HCT116 (cell line): Measurements from ENCODE around the gene CDNF.

Source experiments
- CTCF ChIP-seq, 3 experiments: fragments of 200-600 bp in 1 of 3; sonication (generic) in 1 of 3; IDR thresholded peaks in 2 of 3; conservative IDR thresholded peaks in 1 of 3; 2 replicates each; pipeline ENCODE4 v1.5.1; 2012 to 2017; ENCODE audit warnings: low read depth in 2 of 3, low read length in 2 of 3, antibody characterized with exemption in 1 of 3, borderline replicate concordance in 1 of 3, control low read depth in 1 of 3, mild to moderate bottlenecking in 1 of 3, mixed read lengths in 1 of 3, mixed run types in 1 of 3, moderate library complexity in 1 of 3; ENCODE audit not compliant: insufficient read depth in 1 of 3
- EZH2 ChIP-seq: fragments of 200-600 bp; sonication (generic); IDR thresholded peaks from 2 replicates; pipeline ENCODE4 v1.6.1; 2017; ENCODE audit warnings: antibody characterized with exemption, mixed run types
- JUND ChIP-seq: IDR thresholded peaks from 2 replicates; pipeline ENCODE4 v1.6.1; 2012
- POLR2A ChIP-seq: IDR thresholded peaks from 2 replicates; pipeline ENCODE4 v1.7.0; 2011; ENCODE audit warnings: borderline replicate concordance; ENCODE audit not compliant: insufficient read depth, insufficient read length; ENCODE audit errors: extremely low read depth
- POLR2AphosphoS5 ChIP-seq: IDR thresholded peaks from 2 replicates; pipeline ENCODE4 v1.6.1; 2011; ENCODE audit warnings: mild to moderate bottlenecking, low read depth, low read length, moderate library complexity
- RAD21 ChIP-seq: IDR thresholded peaks from 2 replicates; pipeline ENCODE4 v1.6.1; 2012; ENCODE audit warnings: low read depth, mild to moderate bottlenecking
- TCF7L2 ChIP-seq: IDR thresholded peaks from 2 replicates; pipeline ENCODE4 v1.7.0; 2011; ENCODE audit warnings: borderline replicate concordance, inconsistent platforms; ENCODE audit not compliant: insufficient read depth, insufficient read length; ENCODE audit errors: extremely low read depth
- TF ChIP-seq, protein P1 (sequence below): IDR thresholded peaks from 2 replicates; pipeline ENCODE4 v1.6.1; 2011; ENCODE audit warnings: mild to moderate bottlenecking, low read length, moderate library complexity; ENCODE audit not compliant: insufficient replicate concordance; ENCODE audit errors: extremely low read depth
- TF ChIP-seq, protein P2 (sequence below): IDR thresholded peaks from 2 replicates; pipeline ENCODE4 v1.6.1; 2012
- TF ChIP-seq, protein P3 (sequence below): IDR thresholded peaks from 2 replicates; pipeline ENCODE4 v1.6.1; 2012; ENCODE audit warnings: low read depth

DNA sequence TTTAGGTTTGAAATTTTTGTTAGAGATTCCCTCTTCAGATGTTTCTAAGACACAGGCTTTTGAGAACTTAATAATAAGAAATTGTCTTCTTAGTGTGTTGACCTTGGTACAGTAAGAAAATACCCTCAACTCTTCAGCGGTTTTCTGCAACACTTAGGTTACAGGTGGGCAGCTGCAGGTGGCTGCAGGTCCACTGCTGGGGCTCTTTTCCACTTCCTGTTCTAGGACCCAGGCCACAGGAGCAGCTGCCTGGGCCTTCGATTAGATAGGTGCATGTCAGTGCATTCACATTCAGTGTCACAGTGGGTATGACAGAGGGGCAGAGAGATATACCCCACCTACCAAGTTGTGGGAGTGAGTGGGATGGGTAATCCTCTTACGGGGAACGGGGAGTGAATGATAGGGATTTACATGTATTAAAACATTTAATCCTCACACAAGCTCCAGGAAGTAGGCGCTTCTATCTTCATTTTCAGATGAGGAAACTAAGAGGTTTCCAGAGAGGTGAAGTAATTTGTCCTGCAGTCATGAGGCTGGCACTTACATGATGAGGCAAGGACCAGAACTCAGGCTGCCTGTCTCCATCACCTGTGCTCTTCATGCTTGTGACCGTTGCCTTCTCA is 20.6 kb upstream of the CDNF start:
- TF ChIP-seq POLR2A (no peak), CTCF (IDR thresholded peaks at IDR 0.05 in 2 of 3, conservative IDR thresholded peaks at IDR 0.05 in 1 of 3; ENCODE audit: borderline replicate concordance in 1 of 3, insufficient read depth in 1 of 3, low read depth in 2 of 3, low read length in 2 of 3) (no peak), JUND (no peak), POLR2AphosphoS5 (no peak), TCF7L2 (no peak), RAD21 (no peak), EZH2 (no peak)
- TF ChIP-seq, protein P1, sequence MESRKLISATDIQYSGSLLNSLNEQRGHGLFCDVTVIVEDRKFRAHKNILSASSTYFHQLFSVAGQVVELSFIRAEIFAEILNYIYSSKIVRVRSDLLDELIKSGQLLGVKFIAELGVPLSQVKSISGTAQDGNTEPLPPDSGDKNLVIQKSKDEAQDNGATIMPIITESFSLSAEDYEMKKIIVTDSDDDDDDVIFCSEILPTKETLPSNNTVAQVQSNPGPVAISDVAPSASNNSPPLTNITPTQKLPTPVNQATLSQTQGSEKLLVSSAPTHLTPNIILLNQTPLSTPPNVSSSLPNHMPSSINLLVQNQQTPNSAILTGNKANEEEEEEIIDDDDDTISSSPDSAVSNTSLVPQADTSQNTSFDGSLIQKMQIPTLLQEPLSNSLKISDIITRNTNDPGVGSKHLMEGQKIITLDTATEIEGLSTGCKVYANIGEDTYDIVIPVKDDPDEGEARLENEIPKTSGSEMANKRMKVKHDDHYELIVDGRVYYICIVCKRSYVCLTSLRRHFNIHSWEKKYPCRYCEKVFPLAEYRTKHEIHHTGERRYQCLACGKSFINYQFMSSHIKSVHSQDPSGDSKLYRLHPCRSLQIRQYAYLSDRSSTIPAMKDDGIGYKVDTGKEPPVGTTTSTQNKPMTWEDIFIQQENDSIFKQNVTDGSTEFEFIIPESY, result no peak
- TF ChIP-seq, protein P2, sequence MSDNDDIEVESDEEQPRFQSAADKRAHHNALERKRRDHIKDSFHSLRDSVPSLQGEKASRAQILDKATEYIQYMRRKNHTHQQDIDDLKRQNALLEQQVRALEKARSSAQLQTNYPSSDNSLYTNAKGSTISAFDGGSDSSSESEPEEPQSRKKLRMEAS, result no peak
- TF ChIP-seq, protein P3, sequence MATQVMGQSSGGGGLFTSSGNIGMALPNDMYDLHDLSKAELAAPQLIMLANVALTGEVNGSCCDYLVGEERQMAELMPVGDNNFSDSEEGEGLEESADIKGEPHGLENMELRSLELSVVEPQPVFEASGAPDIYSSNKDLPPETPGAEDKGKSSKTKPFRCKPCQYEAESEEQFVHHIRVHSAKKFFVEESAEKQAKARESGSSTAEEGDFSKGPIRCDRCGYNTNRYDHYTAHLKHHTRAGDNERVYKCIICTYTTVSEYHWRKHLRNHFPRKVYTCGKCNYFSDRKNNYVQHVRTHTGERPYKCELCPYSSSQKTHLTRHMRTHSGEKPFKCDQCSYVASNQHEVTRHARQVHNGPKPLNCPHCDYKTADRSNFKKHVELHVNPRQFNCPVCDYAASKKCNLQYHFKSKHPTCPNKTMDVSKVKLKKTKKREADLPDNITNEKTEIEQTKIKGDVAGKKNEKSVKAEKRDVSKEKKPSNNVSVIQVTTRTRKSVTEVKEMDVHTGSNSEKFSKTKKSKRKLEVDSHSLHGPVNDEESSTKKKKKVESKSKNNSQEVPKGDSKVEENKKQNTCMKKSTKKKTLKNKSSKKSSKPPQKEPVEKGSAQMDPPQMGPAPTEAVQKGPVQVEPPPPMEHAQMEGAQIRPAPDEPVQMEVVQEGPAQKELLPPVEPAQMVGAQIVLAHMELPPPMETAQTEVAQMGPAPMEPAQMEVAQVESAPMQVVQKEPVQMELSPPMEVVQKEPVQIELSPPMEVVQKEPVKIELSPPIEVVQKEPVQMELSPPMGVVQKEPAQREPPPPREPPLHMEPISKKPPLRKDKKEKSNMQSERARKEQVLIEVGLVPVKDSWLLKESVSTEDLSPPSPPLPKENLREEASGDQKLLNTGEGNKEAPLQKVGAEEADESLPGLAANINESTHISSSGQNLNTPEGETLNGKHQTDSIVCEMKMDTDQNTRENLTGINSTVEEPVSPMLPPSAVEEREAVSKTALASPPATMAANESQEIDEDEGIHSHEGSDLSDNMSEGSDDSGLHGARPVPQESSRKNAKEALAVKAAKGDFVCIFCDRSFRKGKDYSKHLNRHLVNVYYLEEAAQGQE, result no peak
